ENCODE data around the gene DGKB. TPM values are rescaled to one million over a fixed set of nuclear protein-coding genes. Genes with fewer than 3 reads are reported as not detected.

Gene DGKB
- total RNA-seq, 1 donor = not detected

- TF ChIP-seq, protein P1, sequence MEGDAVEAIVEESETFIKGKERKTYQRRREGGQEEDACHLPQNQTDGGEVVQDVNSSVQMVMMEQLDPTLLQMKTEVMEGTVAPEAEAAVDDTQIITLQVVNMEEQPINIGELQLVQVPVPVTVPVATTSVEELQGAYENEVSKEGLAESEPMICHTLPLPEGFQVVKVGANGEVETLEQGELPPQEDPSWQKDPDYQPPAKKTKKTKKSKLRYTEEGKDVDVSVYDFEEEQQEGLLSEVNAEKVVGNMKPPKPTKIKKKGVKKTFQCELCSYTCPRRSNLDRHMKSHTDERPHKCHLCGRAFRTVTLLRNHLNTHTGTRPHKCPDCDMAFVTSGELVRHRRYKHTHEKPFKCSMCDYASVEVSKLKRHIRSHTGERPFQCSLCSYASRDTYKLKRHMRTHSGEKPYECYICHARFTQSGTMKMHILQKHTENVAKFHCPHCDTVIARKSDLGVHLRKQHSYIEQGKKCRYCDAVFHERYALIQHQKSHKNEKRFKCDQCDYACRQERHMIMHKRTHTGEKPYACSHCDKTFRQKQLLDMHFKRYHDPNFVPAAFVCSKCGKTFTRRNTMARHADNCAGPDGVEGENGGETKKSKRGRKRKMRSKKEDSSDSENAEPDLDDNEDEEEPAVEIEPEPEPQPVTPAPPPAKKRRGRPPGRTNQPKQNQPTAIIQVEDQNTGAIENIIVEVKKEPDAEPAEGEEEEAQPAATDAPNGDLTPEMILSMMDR (IDR thresholded peaks at IDR 0.05; ENCODE audit: insufficient read depth, low read depth, low read length) = peak; percentile 37
- peak; percentile 20 for DNase-seq (ENCODE audit: low read depth)
Measured at GRCh38 chr7:14717816-14718215, 184.7 kb downstream of the DGKB start.

DNA sequence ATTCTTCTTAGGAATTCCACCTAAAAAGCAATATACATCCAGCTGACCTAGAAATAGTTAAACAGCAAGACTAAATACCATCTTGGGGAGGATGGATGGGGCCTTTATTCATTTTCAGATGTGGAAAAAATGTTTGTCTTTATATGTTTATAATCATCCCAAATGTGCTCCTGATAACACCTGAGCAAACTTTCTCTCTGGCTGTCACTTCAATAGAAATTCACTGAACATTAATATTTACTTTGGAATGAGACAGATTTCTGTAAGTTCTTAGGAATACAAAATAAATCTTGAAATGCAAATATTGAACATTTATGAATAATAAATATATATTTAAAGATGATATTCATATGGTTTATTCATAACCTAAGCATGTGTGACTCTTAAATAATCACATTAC, 185.4 kb downstream of the DGKB start:
- no peak for DNase-seq (ENCODE audit: low read depth)
- TF ChIP-seq, protein P1 (IDR thresholded peaks at IDR 0.05; ENCODE audit: insufficient read depth, low read depth, low read length) = no peak
- H3K4me3 ChIP-seq (ENCODE audit: low read depth, low read length) = no peak overlapping the region

More at GRCh38 chr7:14717816-14718215, 184.7 kb downstream of the DGKB start:
- H3K4me3 ChIP-seq (ENCODE audit: low read depth, low read length) = no peak overlapping the region

DNA sequence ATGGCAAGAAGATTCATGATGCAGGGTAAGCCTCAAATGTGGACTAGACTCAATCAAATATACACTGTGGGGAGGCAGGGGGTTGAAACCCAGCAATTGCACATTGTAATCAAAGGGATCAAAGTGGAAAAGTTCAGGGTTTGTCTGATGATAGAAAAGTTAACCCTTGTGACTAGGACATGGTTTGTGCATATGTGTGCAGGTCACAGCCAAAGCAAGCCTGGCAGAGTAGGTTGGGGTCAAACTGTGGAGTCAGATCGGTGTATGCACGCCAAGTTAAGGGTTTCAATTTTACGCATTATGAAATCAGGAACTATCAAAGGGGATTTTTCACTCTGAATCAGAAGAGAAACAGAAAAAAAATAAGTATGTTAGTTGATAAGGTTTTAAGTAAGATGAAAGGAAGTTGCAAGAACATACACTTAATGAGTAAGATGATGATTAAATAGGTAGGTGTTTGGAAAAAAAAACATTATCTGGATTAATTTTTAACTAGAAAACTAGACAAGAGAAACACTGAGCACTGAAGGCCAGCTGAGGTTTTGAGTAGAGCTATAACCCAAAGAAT, 188.3 kb downstream of the DGKB start:
- DNase-seq (ENCODE audit: low read depth) = no peak
- H3K4me3 ChIP-seq (ENCODE audit: low read depth, low read length) = no peak overlapping the region
- TF ChIP-seq, protein P1 (IDR thresholded peaks at IDR 0.05; ENCODE audit: insufficient read depth, low read depth, low read length) = no peak

DNA sequence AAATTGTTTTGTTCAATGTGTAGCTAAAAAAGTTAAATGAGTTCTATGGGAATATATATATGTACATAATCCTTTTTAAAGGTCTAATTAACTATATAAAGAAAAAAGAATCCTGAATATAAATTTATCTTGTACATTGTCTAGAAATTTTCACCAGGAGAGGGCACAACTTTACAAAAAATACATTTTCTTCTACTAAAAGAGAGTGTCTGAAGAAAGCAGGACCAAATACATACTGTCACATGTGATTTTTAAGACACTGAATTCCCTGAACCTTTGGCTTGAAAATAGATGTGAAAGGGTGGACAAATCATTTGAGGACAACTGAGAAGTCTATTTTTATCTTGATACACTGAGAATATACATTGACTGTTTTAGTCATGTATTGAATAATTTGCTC, 204.3 kb downstream of the DGKB start:
- TF ChIP-seq, protein P1 (IDR thresholded peaks at IDR 0.05; ENCODE audit: insufficient read depth, low read depth, low read length) = no peak
- DNase-seq (ENCODE audit: low read depth) = peak; percentile 1
- no peak overlapping the region for H3K4me3 ChIP-seq (ENCODE audit: low read depth, low read length)

DNA sequence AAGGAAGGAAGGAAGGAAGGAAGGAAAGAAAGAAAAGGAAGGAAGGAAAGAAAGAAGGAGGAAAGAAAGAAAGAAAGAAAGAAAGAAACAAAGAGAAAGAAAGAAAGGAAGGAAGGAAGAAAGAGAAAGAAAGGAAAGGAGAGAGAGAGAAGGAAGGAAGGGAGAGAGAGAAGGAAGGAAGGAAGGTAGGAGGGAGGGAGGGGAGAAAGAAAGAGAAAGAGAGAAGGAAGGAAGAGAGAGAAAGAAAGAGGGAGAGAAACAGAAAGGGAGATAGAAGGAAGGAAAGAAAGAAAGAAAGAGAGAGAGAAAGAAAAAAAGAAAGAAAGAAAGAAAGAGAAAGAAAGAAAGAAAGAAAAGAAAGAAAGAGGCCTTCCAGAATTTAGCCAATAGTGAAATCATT, 204.9 kb downstream of the DGKB start:
- no peak for DNase-seq (ENCODE audit: low read depth)
- TF ChIP-seq, protein P1 (IDR thresholded peaks at IDR 0.05; ENCODE audit: insufficient read depth, low read depth, low read length) = no peak
- H3K4me3 ChIP-seq (ENCODE audit: low read depth, low read length) = no peak overlapping the region

GRCh38 chr7:14691597-14692203, 210.9 kb downstream of the DGKB start:
- TF ChIP-seq, protein P1 (IDR thresholded peaks at IDR 0.05; ENCODE audit: insufficient read depth, low read depth, low read length) = peak; percentile 89
- no peak overlapping the region for H3K4me3 ChIP-seq (ENCODE audit: low read depth, low read length)
- DNase-seq (ENCODE audit: low read depth) = peak; percentile 38

All from fibroblast of villous mesenchyme (primary cell).